PFSK-1 (cell line): ENCODE measurements around the gene AKAP13.

ENCODE experiments used
- FOXP2 ChIP-seq: optimal IDR thresholded peaks from 2 replicates; pipeline ENCODE3; 2011; ENCODE audit warnings: borderline replicate concordance, control low read depth, inconsistent platforms; ENCODE audit not compliant: insufficient read depth; ENCODE audit errors: extremely low read length, extremely low read depth
- POLR2AphosphoS5 ChIP-seq: IDR thresholded peaks from 2 replicates; pipeline ENCODE4 v1.6.1; 2012; ENCODE audit warnings: low read depth, mild to moderate bottlenecking, control low read depth, low read length, moderate library complexity
- REST ChIP-seq, 2 experiments: IDR thresholded peaks; 2 replicates each; pipeline versions ENCODE4 v1.6.1 to v1.8.0; 2011 to 2012; ENCODE audit warnings: low read depth in 2 of 2, low read length in 2 of 2, control low read depth in 1 of 2, inconsistent platforms in 1 of 2, mild to moderate bottlenecking in 1 of 2, moderate library complexity in 1 of 2; ENCODE audit not compliant: insufficient read depth in 1 of 2
- SIN3A ChIP-seq: IDR thresholded peaks from 2 replicates; pipeline ENCODE4 v1.6.1; 2012; ENCODE audit warnings: mild to moderate bottlenecking, low read length, moderate library complexity, borderline replicate concordance; ENCODE audit not compliant: insufficient read depth
- TAF1 ChIP-seq: IDR thresholded peaks from 2 replicates; pipeline ENCODE4 v1.6.1; 2012; ENCODE audit warnings: low read length, control low read depth, borderline replicate concordance; ENCODE audit not compliant: insufficient read depth

The AKAP13 gene

GRCh38 chr15:85356276-85356675 lies 24.1 kb upstream of the AKAP13 start:
- no peak for TF ChIP-seq POLR2AphosphoS5
- no peak for TF ChIP-seq SIN3A
- TF ChIP-seq FOXP2: no peak
- no peak for TF ChIP-seq REST (IDR thresholded peaks at IDR 0.05; ENCODE audit: insufficient read depth in 1 of 2, low read depth in 2 of 2, low read length in 2 of 2)
- TF ChIP-seq TAF1: no peak

GRCh38 chr15:85361323-85361722 lies 19.1 kb upstream of the AKAP13 start:
- TF ChIP-seq TAF1 (no peak), REST (IDR thresholded peaks at IDR 0.05; ENCODE audit: insufficient read depth in 1 of 2, low read depth in 2 of 2, low read length in 2 of 2) (no peak), POLR2AphosphoS5 (no peak), SIN3A (no peak), FOXP2 (no peak)

- no peak for TF ChIP-seq POLR2AphosphoS5
- TF ChIP-seq SIN3A: no peak
- TF ChIP-seq TAF1: no peak
- TF ChIP-seq REST (IDR thresholded peaks at IDR 0.05; ENCODE audit: insufficient read depth in 1 of 2, low read depth in 2 of 2, low read length in 2 of 2): no peak
- TF ChIP-seq FOXP2: no peak
Measured at GRCh38 chr15:85362436-85363081, 17.8 kb upstream of the AKAP13 start.

GRCh38 chr15:85365980-85366379 lies 14.4 kb upstream of the AKAP13 start:
- TF ChIP-seq REST (IDR thresholded peaks at IDR 0.05; ENCODE audit: insufficient read depth in 1 of 2, low read depth in 2 of 2, low read length in 2 of 2) (no peak), TAF1 (no peak), POLR2AphosphoS5 (no peak), SIN3A (no peak), FOXP2 (no peak)

GRCh38 chr15:85367741-85368140 lies 12.7 kb upstream of the AKAP13 start:
- TF ChIP-seq POLR2AphosphoS5 (no peak), REST (IDR thresholded peaks at IDR 0.05; ENCODE audit: insufficient read depth in 1 of 2, low read depth in 2 of 2, low read length in 2 of 2) (no peak), TAF1 (no peak), SIN3A (no peak), FOXP2 (no peak)
